Suprapubic skin (tissue), 4 donors: ENCODE measurements around the gene SRGAP2B.
"Not testable (repeated sequence)": the region's sequence is repeated elsewhere in the genome, so short reads cannot be mapped to it uniquely, and the experiment has no call there.

Experiments
- CTCF ChIP-seq, 2 donors: fragments of 200-600 bp in 1 of 2; fragments of 450-650 bp in 1 of 2; sonication (generic) in 1 of 2; IDR thresholded peaks; one replicate each; pipeline ENCODE4 v1.5.1; 2016 to 2019; ENCODE audit warnings: antibody characterized with exemption in 2 of 2, mild to moderate bottlenecking in 1 of 2, moderate library complexity in 1 of 2
- EP300 ChIP-seq: sonication (generic); formaldehyde crosslinking; IDR thresholded peaks from one replicate; pipeline ENCODE4 v1.6.1; 2017; ENCODE audit warnings: antibody characterized with exemption
- POLR2A ChIP-seq, 2 donors: fragments of 450-650 bp; IDR thresholded peaks; one replicate each; pipeline ENCODE4 v1.6.1; 2017; ENCODE audit warnings: antibody characterized with exemption in 2 of 2, mild to moderate bottlenecking in 2 of 2, moderate library complexity in 2 of 2
- POLR2AphosphoS5 ChIP-seq, 3 donors: sonication (generic); formaldehyde crosslinking; IDR thresholded peaks; one replicate each; pipeline ENCODE4 v1.6.1; 2017; ENCODE audit warnings: antibody characterized with exemption in 3 of 3

- not testable (repeated sequence) for TF ChIP-seq CTCF (IDR thresholded peaks at IDR 0.05); POLR2AphosphoS5 (IDR thresholded peaks at IDR 0.05); EP300; POLR2A (IDR thresholded peaks at IDR 0.05)
Observed at GRCh38 chr1:145055217-145055760, 39.8 kb downstream of the SRGAP2B start.
